Endodermal cell (in vitro differentiated cells): ENCODE results near the gene GATB. TPM values are rescaled to one million over a fixed set of nuclear protein-coding genes. Genes with fewer than 3 reads are reported as not detected.

Source experiments
- DNase-seq: peaks from one replicate; pipeline ENCODE4 v3.0.0-alpha.2; 2017
- H3K27ac ChIP-seq: 2 replicates; pipeline ENCODE4 v1.5.1; 2013; ENCODE audit warnings: mild to moderate bottlenecking, low read depth, low read length, moderate library complexity
- H3K27me3 ChIP-seq: 2 replicates; pipeline ENCODE4 v1.6.1; 2013; ENCODE audit warnings: mild to moderate bottlenecking, low read length, moderate library complexity; ENCODE audit not compliant: insufficient read depth, control insufficient read depth, poor library complexity, severe bottlenecking
- H3K36me3 ChIP-seq: 2 replicates; pipeline ENCODE4 v1.7.0; 2013; ENCODE audit warnings: mild to moderate bottlenecking, low read length, moderate library complexity; ENCODE audit not compliant: control insufficient read depth, insufficient read depth
- H3K4me1 ChIP-seq: one replicate; pipeline ENCODE4 v1.7.0; 2013; ENCODE audit warnings: low read length; ENCODE audit not compliant: control insufficient read depth, insufficient read depth
- H3K4me3 ChIP-seq: 2 replicates; pipeline ENCODE4 v1.5.1; 2013; ENCODE audit warnings: mild to moderate bottlenecking, low read length, moderate library complexity
- H3K9ac ChIP-seq: 2 replicates; pipeline ENCODE4 v1.6.1; 2013; ENCODE audit warnings: mild to moderate bottlenecking, low read length, moderate library complexity; ENCODE audit not compliant: poor library complexity, severe bottlenecking; ENCODE audit errors: extremely low read depth
- H3K9me3 ChIP-seq: 2 replicates; pipeline ENCODE4 v1.6.1; 2013; ENCODE audit warnings: mild to moderate bottlenecking, low read length, moderate library complexity; ENCODE audit not compliant: control insufficient read depth
- H3K27ac Mint-ChIP-seq: 2 replicates; pipeline ENCODE4 v1.8.0; 2020; ENCODE audit warnings: mixed read lengths
- H3K27me3 Mint-ChIP-seq: 2 replicates; pipeline ENCODE4 v1.8.0; 2021; ENCODE audit warnings: mild to moderate bottlenecking, mixed read lengths; ENCODE audit not compliant: insufficient read depth
- H3K36me3 Mint-ChIP-seq: 2 replicates; pipeline ENCODE4 v1.8.0; 2020; ENCODE audit warnings: low read depth, mixed read lengths
- H3K4me1 Mint-ChIP-seq: 2 replicates; pipeline ENCODE4 v1.8.0; 2020; ENCODE audit warnings: mixed read lengths
- H3K4me3 Mint-ChIP-seq: 2 replicates; pipeline ENCODE4 v1.8.0; 2020; ENCODE audit warnings: mild to moderate bottlenecking, moderate library complexity, mixed read lengths
- H3K9me3 Mint-ChIP-seq: 2 replicates; pipeline ENCODE4 v1.8.0; 2020; ENCODE audit warnings: mild to moderate bottlenecking, mixed read lengths
- WGBS, 2 experiments: methylation state at CpG; one replicate each; pipeline versions ENCODE4 v1.1.5 to v1.1.7; 2013; ENCODE audit warnings: missing lambda C conversion rate in 2 of 2, mixed read lengths in 1 of 2; ENCODE audit not compliant: insufficient coverage in 1 of 2, insufficient read length in 1 of 2; 5-methylcytosine and 5-hydroxymethylcytosine counted together
- total RNA-seq, 2 donors: library from RNA; stranded (reverse); fragmentation: NEBNext Ultra II Directional in 1 of 2; extraction: Animal tissue kit (Norgen Biotek cat#: 25700) in 1 of 2; gene quantifications; 2 replicates in 1 of 2; 3 replicates in 1 of 2; pipeline ENCODE4 v1.2.1, GENCODE V29; 2021
- TF ChIP-seq, protein P1 (sequence below): fragments of 200-600 bp; sonication (generic); conservative IDR thresholded peaks from 2 replicates; pipeline ENCODE4 v1.5.0; 2021; ENCODE audit warnings: antibody characterized with exemption, mild to moderate bottlenecking

The GATB gene
- total RNA-seq, 2 donors from 2014 or later = 18.3 to 20.5 TPM

DNA sequence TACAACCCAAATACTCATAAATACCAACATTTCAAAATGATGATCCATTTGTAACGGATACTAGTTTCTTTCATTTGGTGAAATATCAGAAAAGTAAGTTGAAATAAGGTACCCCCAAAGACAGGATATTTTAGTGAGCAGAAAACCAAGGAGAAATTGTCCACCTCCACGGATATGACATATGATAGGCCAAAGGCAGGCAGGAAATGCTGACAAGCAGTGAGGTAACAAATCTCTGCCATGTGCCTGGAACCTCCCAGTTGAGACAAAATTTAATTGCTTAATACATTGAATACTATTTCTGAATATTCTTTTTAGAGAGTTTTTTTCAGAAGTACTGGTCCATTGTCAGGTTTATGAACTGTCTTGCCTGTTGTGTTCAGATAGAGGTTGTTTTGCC lies 118.8 kb downstream of the GATB start:
- no peak overlapping the region for H3K27ac Mint-ChIP-seq
- no peaks in the 10 kb centered on the region for H3K9me3 ChIP-seq
- peaks cover 67% of the 10 kb centered on the region for H3K4me1 Mint-ChIP-seq
- no peak overlapping the region for H3K9ac ChIP-seq
- DNase-seq = no peak
- H3K4me1 ChIP-seq = peaks cover 12% of the 10 kb centered on the region
- WGBS, 2 experiments = 93 to 100% methylated on average over 2 of the region's 2 CpGs
- peaks cover 39% of the 10 kb centered on the region for H3K27me3 ChIP-seq
- H3K36me3 Mint-ChIP-seq = peaks cover 3% of the 10 kb centered on the region
- H3K4me3 ChIP-seq = no peak overlapping the region
- no peak overlapping the region for H3K4me3 Mint-ChIP-seq
- no peaks in the 10 kb centered on the region for H3K9me3 Mint-ChIP-seq
- no peak overlapping the region for H3K27ac ChIP-seq
- H3K36me3 ChIP-seq = no peaks in the 10 kb centered on the region
- TF ChIP-seq, protein P1, sequence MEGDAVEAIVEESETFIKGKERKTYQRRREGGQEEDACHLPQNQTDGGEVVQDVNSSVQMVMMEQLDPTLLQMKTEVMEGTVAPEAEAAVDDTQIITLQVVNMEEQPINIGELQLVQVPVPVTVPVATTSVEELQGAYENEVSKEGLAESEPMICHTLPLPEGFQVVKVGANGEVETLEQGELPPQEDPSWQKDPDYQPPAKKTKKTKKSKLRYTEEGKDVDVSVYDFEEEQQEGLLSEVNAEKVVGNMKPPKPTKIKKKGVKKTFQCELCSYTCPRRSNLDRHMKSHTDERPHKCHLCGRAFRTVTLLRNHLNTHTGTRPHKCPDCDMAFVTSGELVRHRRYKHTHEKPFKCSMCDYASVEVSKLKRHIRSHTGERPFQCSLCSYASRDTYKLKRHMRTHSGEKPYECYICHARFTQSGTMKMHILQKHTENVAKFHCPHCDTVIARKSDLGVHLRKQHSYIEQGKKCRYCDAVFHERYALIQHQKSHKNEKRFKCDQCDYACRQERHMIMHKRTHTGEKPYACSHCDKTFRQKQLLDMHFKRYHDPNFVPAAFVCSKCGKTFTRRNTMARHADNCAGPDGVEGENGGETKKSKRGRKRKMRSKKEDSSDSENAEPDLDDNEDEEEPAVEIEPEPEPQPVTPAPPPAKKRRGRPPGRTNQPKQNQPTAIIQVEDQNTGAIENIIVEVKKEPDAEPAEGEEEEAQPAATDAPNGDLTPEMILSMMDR = no peak
- peaks cover 17% of the 10 kb centered on the region for H3K27me3 Mint-ChIP-seq

DNA sequence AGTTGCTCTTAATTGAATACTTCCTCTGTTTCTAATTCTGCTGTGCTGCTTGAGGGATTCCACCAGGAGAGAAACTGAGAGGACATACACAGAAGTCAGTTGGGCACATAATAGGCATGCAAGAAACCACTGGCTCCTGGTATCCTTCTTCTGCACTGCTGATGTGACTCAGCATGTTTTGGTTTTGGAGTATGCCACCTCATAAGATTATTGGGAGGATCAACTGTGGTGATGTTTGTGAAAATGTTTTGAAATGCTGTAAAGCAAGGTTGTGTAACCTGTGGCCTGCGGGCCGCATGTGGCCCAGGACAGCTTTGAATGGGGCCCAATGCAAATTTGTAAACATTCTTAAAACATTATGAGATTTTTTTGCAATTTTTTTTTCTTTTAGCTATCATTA lies 119.6 kb downstream of the GATB start:
- TF ChIP-seq, protein P1 = no peak
- peaks cover 17% of the 10 kb centered on the region for H3K27me3 Mint-ChIP-seq
- H3K4me1 Mint-ChIP-seq = peaks cover 64% of the 10 kb centered on the region
- Histone ChIP-seq H3K4me3 (no peak overlapping the region), H3K27ac (no peak overlapping the region), H3K9ac (no peak overlapping the region), H3K36me3 (no peaks in the 10 kb centered on the region), H3K4me1 (peaks cover 12% of the 10 kb centered on the region), H3K9me3 (no peaks in the 10 kb centered on the region), H3K27me3 (peaks cover 40% of the 10 kb centered on the region)
- no peak overlapping the region for H3K4me3 Mint-ChIP-seq
- WGBS, 2 experiments = 97% methylated on average over 2 of the region's 2 CpGs; no CpG with 5 or more reads in 1 of the 2 experiments
- H3K27ac Mint-ChIP-seq = no peak overlapping the region
- DNase-seq = no peak
- no peaks in the 10 kb centered on the region for H3K36me3 Mint-ChIP-seq
- no peaks in the 10 kb centered on the region for H3K9me3 Mint-ChIP-seq

DNA sequence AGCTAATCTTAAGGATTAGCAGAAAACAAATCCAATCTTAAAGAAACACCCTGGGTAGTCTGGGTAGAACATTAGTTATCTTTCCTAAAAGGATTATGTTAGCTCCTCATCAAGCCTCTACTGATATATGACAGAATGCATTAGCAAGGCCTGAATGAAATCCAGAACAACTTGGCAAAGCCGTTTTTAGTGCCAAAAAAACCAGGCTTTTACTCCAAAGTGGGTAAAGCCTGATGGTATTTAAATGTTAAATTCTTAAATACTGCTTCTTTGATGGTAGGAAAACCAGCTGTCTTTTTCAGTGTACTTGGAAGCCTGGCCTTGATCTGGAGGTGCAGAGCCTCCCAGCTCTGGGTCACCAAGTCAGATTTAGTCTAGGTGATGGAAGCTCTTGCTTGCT lies 120.4 kb downstream of the GATB start:
- H3K4me1 ChIP-seq = peaks cover 12% of the 10 kb centered on the region
- no peak for DNase-seq
- H3K4me1 Mint-ChIP-seq = peaks cover 61% of the 10 kb centered on the region
- 28 to 67% methylated on average over 1 of the region's 1 CpG for WGBS, 2 experiments
- H3K4me3 Mint-ChIP-seq = no peak overlapping the region
- H3K9me3 ChIP-seq = no peaks in the 10 kb centered on the region
- H3K36me3 ChIP-seq = no peaks in the 10 kb centered on the region
- H3K36me3 Mint-ChIP-seq = peaks cover 2% of the 10 kb centered on the region
- peak overlapping the region; percentile 3 for H3K27ac Mint-ChIP-seq
- TF ChIP-seq, protein P1 = no peak
- H3K27me3 ChIP-seq = peaks cover 43% of the 10 kb centered on the region
- peaks cover 22% of the 10 kb centered on the region for H3K27me3 Mint-ChIP-seq
- no peak overlapping the region for H3K27ac ChIP-seq
- H3K9ac ChIP-seq = no peak overlapping the region
- no peak overlapping the region for H3K4me3 ChIP-seq
- no peaks in the 10 kb centered on the region for H3K9me3 Mint-ChIP-seq
